Measurements from ENCODE around the gene KMT2B.

DNA sequence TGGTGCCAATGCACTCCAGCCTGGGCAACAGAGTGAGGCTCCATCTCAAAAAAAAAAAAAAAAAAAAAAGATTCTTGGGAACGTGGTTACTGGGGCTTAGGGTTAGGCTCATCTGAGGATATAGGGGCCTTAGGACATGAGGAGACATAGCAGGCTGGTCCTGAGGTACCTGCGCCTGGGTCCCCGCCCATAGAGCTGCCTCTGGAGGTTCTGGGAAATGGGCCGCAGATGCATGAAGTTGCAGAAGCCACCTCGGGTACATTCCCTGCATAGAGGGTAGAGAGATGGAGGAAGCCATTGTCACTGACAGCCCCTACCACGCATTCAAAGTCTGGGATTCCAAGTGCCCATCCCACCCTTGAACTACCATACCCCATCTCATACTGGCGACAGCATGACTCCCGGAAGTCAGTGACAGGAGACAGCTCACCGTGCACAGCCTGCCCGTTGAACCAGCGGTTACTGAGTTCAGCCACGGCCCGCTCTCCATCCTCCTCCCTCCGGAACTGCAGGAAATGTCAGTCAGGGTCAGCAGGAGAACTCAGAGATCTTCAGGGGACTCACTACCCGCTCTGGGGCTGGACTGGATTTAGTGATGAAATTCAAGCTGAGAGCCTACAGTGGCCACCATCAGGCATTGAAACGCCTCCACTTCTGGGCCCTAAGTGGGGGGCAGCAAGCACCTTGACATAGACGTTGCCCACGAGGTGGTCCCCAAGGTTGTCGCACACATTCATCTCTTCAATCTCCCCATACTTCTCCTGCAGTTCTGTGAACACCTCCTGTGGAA is 26.0 kb downstream of the KMT2B start:
- no peak for TF ChIP-seq POLR2A (IDR thresholded peaks at IDR 0.05)
- TF ChIP-seq, protein P1, sequence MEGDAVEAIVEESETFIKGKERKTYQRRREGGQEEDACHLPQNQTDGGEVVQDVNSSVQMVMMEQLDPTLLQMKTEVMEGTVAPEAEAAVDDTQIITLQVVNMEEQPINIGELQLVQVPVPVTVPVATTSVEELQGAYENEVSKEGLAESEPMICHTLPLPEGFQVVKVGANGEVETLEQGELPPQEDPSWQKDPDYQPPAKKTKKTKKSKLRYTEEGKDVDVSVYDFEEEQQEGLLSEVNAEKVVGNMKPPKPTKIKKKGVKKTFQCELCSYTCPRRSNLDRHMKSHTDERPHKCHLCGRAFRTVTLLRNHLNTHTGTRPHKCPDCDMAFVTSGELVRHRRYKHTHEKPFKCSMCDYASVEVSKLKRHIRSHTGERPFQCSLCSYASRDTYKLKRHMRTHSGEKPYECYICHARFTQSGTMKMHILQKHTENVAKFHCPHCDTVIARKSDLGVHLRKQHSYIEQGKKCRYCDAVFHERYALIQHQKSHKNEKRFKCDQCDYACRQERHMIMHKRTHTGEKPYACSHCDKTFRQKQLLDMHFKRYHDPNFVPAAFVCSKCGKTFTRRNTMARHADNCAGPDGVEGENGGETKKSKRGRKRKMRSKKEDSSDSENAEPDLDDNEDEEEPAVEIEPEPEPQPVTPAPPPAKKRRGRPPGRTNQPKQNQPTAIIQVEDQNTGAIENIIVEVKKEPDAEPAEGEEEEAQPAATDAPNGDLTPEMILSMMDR (IDR thresholded peaks at IDR 0.05), result no peak
